HG02678 (cell line): ENCODE measurements around the gene BLVRA.

Experiments
- ATAC-seq: cut with Tn5 transposase; IDR thresholded peaks from one replicate; pipeline ENCODE4 v1.9.1; 2021; ENCODE audit warnings: mild to moderate bottlenecking, moderate library complexity; ENCODE audit not compliant: unreplicated experiment

BLVRA gene

DNA sequence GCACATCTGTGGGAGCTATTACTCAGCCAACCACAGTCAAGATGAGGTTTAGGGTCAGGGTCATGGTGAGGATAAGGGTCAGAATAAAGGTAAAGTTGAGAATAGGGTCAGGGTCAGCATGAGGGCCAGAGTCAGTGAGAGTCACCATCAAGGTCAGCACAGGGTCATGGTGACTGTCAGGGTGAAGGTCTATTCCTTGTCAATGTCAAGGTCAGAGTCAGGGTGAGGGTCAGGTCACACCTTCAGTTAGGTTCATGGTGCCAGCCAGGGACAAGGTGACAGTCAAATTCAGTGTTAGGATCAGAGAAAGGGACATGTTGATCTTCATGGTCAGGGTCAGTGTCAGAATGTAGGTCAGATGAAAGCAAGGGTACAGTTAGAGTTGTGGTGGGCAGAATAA, 96.7 kb downstream of the BLVRA start:
- no peak for ATAC-seq

DNA sequence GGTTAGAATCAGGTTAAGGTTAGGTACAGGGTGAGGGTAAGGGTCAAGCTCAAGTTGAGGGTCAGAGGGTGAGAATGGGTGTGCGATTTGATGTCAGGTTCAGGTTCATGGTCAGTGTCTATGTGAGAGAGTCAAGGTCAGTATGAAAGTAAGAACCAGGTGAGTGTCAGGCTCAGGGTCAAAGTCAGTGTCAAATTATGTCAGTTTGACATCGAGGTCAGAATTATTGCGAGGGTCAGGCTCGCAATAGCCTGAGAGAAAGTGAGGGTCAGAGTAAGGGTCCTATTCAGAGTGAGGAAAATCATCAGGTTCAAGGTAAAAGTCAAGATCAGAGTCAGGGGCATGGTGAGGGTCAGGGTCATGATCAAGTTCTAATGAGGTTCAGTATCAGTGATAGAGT, 97.8 kb downstream of the BLVRA start:
- no peak for ATAC-seq
